ENCODE results near the gene COX4I1. TPM values are rescaled to one million over a fixed set of nuclear protein-coding genes. Genes with fewer than 3 reads are reported as not detected.

The COX4I1 gene
- total RNA-seq, 2 experiments from 2014 or later: 515 to 543 TPM

- ATAC-seq (no peak), DNase-seq (no peak)
- H3K4me1 Mint-ChIP-seq (ENCODE audit: low read depth): no peaks in the 10 kb centered on the region
- no peaks in the 10 kb centered on the region for H3K9me3 Mint-ChIP-seq
- CTCF ChIA-PET: interaction anchor here (1.6 kb wide), 1 partner anchor 29 kb away, joined by 5 read pairs; no protein-coding TSS in a partner anchor
- TF ChIP-seq, protein P1, sequence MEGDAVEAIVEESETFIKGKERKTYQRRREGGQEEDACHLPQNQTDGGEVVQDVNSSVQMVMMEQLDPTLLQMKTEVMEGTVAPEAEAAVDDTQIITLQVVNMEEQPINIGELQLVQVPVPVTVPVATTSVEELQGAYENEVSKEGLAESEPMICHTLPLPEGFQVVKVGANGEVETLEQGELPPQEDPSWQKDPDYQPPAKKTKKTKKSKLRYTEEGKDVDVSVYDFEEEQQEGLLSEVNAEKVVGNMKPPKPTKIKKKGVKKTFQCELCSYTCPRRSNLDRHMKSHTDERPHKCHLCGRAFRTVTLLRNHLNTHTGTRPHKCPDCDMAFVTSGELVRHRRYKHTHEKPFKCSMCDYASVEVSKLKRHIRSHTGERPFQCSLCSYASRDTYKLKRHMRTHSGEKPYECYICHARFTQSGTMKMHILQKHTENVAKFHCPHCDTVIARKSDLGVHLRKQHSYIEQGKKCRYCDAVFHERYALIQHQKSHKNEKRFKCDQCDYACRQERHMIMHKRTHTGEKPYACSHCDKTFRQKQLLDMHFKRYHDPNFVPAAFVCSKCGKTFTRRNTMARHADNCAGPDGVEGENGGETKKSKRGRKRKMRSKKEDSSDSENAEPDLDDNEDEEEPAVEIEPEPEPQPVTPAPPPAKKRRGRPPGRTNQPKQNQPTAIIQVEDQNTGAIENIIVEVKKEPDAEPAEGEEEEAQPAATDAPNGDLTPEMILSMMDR (IDR thresholded peaks at IDR 0.05): no peak
- H3K36me3 Mint-ChIP-seq (ENCODE audit: low read depth): no peaks in the 10 kb centered on the region
- H3K27me3 Mint-ChIP-seq: peaks cover 6% of the 10 kb centered on the region
- no peak overlapping the region for H3K4me3 Mint-ChIP-seq
- POLR2A ChIA-PET: no interaction called here
- H3K27ac Mint-ChIP-seq: no peak overlapping the region
- intact Hi-C loops (cut with micrococcal nuclease): no loop called here
Measured at GRCh38 chr16:85850344-85850880, 50.9 kb downstream of the COX4I1 start.

DNA sequence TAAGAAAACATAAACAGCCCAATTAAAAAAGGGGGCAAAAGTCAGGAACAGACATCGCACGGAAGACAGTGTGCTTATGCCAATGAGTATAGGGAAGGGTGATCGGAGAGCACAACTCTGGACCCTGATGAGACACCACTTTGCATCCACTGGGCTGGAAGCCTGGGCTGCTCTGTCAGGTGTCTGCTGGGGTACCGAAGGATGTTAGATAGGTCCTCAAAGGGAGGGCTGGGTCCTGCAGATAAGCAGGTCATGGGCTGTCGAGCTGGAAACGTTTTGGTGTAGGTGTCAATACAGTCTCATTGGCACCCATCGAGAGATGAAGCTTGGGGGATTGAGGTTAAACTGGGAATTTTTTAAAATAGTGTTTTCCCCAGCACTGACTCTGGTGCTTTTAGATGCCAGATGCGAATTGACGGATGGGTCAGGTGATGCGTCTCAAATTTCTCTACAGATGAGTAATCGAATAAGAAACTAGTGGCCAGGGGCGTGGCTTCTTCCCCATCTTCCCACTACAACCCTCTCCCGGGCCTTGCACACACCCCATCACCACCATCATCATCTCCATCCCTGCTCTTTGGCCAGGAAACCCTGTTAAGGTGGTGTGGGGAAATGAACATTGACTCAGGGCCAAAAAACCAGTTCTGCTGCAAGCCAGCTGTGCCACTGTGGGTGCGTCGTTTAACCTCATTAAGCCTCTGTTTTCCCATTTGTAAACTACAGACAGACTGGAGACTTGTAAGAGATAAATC is 51.7 kb downstream of the COX4I1 start:
- Mint-ChIP-seq H3K9me3 (peaks cover 3% of the 10 kb centered on the region), H3K27me3 (peaks cover 6% of the 10 kb centered on the region), H3K36me3 (ENCODE audit: low read depth) (no peaks in the 10 kb centered on the region), H3K4me1 (ENCODE audit: low read depth) (peaks cover 4% of the 10 kb centered on the region), H3K4me3 (no peak overlapping the region), H3K27ac (no peak overlapping the region)
- ATAC-seq: no peak
- CTCF ChIA-PET: no interaction called here
- POLR2A ChIA-PET: interaction anchor here (0.6 kb wide), 1 partner anchor 90 kb away, joined by 4 read pairs; no protein-coding TSS in a partner anchor
- TF ChIP-seq, protein P1 (IDR thresholded peaks at IDR 0.05): no peak
- no peak for DNase-seq
- intact Hi-C loops (cut with micrococcal nuclease): no loop called here

DNA sequence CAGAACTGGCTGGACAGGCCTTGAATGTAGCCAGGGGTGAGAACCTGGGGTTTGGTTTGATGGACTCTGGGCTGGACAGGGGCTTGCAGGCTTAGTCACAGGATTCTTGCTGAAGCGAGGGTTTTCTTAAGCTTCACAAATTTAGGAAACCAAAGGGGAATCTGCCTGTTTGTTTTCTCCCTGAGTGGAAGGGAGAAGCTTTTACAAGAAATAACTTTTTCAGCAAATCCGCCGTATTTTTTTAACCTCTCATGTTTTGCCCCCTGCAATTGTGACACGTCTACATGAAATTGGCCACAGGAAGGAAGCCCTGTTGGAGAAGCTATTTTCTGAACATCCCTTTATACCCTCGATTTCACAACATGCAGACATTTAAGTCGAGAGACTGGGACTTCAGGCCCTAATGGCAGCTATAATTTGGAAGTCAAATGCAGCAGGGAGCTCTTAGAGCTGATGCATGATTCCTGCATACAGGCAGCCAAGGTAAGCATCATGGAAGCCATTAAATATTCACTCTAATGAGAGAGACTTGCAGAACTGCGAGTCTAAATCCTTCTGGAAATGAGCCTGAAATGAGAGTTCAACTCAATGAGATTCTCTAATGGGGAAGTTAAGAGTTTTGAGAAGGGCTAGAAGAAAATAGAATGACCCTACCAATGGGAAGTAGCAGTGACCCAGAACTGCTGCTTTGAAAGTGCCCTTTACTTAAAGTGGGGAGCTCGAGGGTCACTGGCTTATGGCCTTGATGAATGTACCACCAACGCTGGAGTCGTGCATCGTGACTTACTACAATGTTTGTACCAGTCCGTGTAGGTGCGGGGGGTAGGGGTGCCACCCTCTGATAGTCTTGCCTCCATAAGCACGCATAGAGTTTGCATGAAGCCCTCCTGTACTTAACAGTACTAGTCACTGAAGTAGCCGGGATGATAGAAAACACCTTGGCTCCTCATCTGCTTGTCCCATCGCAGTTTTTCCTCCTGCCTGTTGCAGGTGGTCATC is 54.4 kb downstream of the COX4I1 start:
- no peak for ATAC-seq
- Mint-ChIP-seq H3K36me3 (ENCODE audit: low read depth) (no peaks in the 10 kb centered on the region), H3K4me3 (no peak overlapping the region), H3K4me1 (ENCODE audit: low read depth) (peaks cover 13% of the 10 kb centered on the region), H3K27ac (no peak overlapping the region), H3K9me3 (peaks cover 3% of the 10 kb centered on the region), H3K27me3 (no peaks in the 10 kb centered on the region)
- TF ChIP-seq, protein P1 (IDR thresholded peaks at IDR 0.05): no peak
- no peak for DNase-seq
- ChIA-PET CTCF (interaction anchor here (1.6 to 2.6 kb wide), 4 partner anchors 13 to 190 kb away, joined by 5 to 15 read pairs (median 6); no protein-coding TSS in a partner anchor), POLR2A (interaction anchor here (1.0 kb wide), 1 partner anchor 12 kb away, joined by 4 read pairs; no protein-coding TSS in a partner anchor)
- intact Hi-C loops (cut with micrococcal nuclease): no loop called here

- intact Hi-C loops (cut with micrococcal nuclease): no loop called here
- Mint-ChIP-seq H3K27me3 (peaks cover 2% of the 10 kb centered on the region), H3K36me3 (ENCODE audit: low read depth) (no peaks in the 10 kb centered on the region), H3K27ac (no peak overlapping the region), H3K4me3 (no peak overlapping the region), H3K4me1 (ENCODE audit: low read depth) (peaks cover 19% of the 10 kb centered on the region), H3K9me3 (peaks cover 3% of the 10 kb centered on the region)
- ATAC-seq (no peak), DNase-seq (no peak)
- ChIA-PET POLR2A (interaction anchor here (0.7 kb wide), 1 partner anchor 65 kb away, joined by 3 read pairs; no protein-coding TSS in a partner anchor), CTCF (interaction anchor here (1.9 to 2.6 kb wide), 3 partner anchors 12 to 35 kb away, joined by 5 to 15 read pairs (median 7); no protein-coding TSS in a partner anchor)
- TF ChIP-seq, protein P1 (IDR thresholded peaks at IDR 0.05): no peak
Measured at GRCh38 chr16:85854935-85855334, 55.4 kb downstream of the COX4I1 start.

All from activated CD8-positive, alpha-beta T cell treated with anti-CD3 and anti-CD28 coated beads for 36 hours (primary cell).